Superior temporal gyrus (tissue), 1 donor: ENCODE measurements around the gene PTX4.
A peak's percentile ranks its signal among the peaks of the same experiment; 100 is the strongest.

Experiments
- DNase-seq: peaks from one replicate; pipeline ENCODE4 v3.0.0-alpha.2; 2016; ENCODE audit errors: extremely low spot score

Gene PTX4

DNA sequence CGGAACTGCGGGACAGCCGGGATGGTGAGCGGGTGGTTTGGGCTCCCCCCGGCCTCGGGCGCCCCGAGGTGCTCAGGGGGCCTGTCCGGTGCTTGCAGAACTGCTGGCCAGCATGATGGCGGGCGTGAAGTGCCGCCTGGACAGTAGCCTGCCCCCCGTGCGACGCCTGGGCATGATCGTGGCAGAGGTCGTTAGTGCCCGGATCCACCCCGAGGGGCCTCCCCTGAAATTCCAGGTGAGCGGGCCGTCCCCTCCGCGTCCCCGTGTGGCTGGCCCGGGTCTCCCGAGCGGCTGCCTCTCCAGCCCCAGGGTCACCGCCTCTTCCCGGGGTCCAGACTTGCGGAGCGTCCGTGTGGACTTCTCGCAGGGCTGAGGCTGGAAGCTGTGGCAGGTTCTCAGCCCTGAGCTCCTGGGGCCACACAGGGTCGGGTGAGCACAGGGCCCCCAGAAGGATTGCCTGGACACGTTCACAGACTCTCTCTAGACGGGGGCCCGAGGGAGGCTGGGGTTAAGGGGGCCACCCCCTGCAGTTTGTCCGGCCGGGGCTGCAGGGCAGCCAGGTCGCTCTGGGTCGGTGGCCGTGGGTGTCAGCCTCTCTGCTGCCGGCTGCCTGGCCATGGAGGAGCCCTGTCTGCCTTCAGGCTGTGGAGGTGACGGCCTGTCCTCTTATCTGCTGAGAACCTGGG lies 11.9 kb upstream of the PTX4 start:
- DNase-seq, result no peak

DNA sequence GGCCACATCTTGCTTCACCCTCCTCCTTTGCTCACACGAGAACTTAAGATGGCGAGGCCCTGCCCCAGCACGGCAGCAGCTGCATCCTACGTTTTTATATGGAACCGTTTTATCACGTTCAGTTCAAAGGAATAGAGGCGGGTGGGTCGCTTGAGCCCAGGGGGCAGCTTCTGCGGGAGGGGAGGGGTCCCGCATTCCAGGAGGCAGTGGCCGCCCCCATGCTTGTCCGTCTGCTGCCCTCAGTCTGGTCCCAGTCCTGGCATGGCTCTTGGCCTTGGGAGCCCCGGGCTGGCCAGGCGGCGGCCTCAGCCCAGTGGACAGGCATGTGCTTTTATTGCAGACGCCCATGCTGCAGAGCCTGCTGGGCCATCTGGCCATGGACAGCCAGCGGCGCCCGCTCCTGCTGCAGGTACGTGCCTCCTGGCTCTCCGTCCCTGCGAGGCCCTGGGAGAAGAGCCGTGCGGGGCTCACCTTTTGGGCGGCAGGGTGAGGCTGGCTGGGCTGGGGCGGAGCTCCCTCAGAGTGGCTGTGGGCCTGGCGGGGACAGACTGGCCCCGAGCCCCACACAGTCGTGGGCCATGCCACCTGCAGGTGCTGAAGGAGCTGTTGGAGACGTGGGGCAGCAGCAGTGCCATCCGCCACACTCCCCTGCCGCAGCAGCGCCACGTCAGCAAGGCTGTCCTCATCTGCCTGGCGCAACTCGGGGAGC lies 11.2 kb upstream of the PTX4 start:
- DNase-seq, result no peak

DNA sequence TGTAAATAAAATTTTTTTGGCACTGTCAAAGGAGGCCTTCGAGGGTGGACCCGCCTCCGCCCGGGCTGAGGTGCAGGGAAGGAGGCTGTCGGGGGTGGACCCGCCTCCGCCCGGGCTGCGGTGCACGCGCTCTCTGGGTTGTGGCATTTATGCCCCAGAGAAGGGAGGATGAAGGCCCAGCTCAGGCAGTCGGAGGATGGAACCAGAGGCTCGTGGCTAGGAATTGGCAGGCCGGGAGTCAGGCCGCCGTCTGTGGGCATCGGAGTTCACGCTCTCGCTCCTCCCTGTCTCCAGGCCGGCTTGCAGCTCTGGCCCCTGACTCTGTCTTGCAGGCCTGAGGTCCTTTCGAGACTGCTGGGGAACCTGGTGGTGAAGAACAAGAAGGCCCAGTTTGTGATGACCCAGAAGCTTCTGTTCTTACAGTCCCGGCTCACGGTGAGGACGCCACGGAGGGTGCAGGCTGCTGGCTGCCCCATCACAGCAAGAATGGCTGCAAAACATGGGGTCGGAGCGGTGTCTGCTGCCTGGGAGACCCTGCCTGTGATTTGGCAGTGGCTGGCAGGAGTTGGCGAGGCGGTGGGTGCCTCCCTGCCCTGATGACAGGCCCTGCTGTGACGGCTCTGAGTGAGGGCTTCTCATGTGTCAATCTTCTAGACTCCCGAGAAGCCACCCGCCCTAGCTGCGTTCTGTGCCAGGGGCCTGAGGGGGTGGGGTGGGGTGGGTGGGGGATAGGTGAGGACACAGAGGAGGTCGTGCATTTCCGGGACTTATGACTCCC lies 10.3 kb upstream of the PTX4 start:
- DNase-seq, result no peak

DNA sequence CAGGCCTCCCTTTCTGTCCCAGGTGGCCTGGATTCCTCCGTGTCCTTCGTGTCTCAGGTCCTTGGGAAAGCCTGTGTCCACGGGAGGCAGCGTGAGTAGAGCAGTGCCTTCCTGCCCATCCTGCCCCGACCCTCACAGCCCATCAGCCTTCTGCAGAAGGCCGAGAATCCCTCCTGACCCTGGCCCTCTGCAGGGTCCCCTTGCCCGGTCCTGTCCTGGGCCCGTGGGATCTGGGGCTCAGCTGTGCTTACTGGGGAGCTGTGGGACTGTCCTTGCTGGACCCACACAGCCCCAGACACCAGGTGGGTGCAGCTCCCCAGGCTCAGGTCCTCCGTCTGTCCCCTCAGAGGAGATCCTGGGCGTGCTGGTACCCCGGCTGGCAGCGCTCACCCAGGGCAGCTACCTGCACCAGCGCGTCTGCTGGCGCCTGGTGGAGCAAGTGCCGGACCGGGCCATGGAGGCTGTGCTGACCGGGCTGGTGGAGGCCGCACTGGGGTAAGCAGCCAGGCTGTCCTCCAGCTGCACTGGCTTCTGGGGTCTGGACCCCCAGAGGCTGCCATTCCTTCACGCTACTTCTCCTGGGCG lies 8.4 kb upstream of the PTX4 start:
- DNase-seq, result no peak

DNA sequence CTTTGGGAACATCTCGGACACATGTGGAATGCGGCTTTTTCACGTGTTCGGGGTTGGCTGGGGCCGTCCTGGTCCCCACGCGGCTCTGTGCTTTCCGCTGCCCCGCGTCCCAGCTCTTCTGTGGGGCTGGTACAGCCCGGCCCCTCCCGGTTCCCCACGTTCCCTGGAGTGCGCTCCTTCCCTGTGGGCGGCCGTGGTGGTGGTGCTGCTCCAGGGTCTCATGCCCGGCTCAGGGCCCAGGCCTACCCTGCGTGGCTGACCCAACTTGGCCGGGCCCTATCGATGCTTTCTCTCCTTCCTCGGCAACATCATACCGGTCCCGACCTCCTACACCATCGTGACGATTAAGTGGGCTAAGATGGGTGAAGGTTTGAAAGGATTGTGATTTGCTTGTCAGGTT lies 7.7 kb upstream of the PTX4 start:
- DNase-seq, result no peak

DNA sequence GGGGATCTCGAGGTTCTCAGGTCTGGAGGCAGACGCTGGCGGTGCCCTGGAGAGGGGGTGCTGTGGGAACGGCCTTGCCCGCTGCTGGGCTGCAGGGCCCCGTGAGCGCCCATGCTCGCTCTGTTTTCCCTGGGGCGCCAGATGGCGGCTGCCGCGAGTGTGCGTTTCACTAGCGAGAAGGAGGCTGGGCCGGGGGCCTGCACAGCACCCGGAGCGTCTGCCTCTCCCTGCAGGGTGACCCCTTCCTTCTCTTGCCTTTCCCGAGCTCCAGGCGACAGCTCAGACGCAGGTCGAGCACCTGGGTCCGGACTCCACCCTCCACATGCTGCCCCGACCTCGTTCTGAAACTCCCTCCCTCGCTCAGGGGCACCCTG lies 7.1 kb upstream of the PTX4 start:
- no peak for DNase-seq

DNA sequence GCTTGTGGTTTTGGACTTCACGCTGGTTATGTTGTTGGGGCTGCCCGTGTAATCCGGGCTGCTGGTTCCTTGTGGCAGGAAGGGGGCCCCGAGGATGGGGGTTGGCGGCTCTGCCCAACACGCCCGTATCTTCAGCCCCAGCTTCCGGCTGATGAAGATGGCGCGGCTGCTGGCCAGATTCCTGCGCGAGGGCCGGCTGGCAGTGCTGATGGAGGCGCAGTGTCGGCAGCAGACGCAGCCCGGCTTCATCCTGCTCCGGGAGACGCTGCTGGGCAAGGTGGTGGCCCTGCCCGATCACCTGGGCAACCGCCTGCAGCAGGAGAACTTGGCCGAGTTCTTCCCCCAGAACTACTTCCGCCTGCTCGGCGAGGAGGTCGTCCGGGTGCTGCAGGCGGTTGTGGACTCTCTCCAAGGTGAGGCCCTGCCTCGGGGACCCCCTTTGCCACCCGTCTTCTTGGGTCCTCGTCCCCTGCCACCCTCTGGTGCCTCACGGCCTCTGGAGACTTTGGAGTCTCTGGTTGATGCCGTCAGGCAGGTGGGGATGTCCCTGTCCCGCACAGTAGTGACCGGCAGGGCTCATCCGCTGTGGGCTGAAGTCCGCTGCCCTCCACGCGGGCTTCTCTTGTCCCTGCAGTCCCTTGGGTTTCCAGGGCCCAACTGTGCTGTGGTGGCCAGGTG lies 6.6 kb upstream of the PTX4 start:
- DNase-seq, result no peak

DNA sequence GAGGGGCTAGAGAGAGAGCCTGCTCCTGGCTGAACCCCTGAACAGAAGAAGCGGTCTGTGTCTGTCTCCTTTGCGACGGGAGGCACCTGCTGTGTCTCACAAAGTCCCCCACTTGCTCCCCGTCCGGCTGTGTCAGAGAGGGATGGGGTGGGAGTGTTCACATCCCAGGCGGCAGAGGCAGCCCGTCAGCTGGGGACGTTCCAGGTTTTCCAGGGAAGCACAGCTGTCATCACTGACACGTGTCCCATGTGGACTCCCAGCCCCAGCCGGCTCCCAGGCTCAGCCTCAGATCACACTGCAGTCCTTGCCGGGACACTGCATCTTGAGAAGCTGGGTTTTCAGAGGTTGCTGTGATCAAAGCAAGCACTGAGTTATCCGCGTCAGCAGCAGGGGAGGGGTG lies 6.0 kb upstream of the PTX4 start:
- no peak for DNase-seq

DNA sequence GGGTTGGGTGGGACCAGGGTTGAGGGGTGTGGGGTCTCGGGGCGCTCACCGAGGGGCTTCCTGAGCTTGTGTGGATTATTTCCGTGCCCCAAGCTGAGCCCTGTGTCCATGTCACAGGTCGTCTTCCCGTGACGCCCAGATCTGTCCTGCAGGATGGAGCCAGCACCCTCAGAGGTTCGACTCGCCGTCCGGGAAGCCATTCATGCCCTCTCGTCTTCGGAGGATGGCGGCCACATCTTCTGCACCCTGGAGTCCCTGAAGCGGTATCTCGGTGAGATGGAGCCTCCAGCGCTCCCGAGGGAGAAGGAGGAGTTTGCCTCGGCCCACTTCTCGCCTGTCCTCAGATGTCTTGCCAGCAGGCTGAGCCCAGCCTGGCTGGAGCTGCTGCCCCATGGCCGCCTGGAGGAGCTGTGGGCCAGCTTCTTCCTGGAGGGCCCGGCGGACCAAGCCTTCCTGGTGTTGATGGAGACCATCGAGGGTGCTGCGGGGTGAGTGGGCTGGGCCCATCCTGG lies 5.4 kb upstream of the PTX4 start:
- no peak for DNase-seq

DNA sequence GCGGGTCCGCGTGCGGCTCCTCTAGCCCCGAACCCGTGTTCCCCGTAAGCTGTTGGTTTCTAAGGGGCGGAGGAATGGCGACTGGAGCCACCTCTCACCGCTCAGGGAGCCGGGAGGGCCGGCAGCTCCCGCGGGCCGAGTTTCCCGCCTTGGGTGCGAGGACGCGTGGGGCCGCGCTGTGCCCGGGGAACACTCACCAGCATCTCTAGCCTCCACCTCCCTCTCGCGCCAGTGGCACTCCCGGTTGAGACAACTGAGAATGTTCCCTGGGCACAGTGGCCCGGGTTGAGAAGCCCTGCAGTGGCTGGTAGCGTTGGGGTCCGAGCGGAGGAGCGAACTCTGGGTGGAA lies 5.0 kb upstream of the PTX4 start:
- no peak for DNase-seq

DNA sequence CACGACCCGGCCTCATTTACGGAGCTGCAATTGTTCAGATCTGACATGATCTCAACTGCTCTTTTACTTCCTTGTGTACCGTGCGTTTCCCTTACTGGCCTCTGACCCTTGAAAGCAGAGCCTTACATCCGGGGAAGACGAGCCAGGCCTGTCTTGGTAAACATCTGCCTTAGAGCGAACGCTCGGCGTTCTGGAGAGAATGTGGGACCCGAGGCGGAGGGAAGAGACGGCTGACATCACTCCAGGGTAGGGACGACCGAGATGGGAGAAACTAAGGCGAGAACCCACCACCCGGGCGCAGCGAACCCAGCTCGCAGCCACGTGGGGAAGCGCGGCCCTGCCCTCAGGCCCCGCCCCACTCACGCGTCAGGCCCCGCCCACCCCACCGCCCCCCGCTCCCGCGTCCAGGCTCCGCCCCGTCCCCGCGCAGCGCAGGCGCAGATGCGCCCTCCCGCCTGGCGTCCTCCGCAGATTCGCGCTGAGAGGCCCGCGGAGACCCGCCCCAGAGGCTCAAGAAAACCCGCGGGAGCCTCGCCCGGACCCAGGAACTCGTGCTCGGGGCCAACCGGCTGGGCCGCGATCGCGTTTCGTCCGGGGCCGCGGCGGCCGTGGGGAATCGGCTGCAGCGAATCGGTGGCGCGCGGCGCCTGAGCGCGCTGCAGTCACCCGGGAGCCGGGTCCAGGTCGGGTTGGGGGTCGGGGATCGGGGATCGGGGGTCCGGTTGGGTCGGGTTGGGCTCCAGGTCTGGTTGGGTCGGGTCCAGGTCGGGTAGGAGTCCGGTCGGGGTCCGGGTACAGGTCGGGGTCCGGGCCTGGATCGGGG lies 4.4 kb upstream of the PTX4 start, which contains the start of gene TELO2:
Gene TELO2, plus strand, starts transcription at position 438 of the 823 bp plus-strand sequence. CDS start 922 bp downstream, outside the sequence.
- peak; percentile 76 for DNase-seq

DNA sequence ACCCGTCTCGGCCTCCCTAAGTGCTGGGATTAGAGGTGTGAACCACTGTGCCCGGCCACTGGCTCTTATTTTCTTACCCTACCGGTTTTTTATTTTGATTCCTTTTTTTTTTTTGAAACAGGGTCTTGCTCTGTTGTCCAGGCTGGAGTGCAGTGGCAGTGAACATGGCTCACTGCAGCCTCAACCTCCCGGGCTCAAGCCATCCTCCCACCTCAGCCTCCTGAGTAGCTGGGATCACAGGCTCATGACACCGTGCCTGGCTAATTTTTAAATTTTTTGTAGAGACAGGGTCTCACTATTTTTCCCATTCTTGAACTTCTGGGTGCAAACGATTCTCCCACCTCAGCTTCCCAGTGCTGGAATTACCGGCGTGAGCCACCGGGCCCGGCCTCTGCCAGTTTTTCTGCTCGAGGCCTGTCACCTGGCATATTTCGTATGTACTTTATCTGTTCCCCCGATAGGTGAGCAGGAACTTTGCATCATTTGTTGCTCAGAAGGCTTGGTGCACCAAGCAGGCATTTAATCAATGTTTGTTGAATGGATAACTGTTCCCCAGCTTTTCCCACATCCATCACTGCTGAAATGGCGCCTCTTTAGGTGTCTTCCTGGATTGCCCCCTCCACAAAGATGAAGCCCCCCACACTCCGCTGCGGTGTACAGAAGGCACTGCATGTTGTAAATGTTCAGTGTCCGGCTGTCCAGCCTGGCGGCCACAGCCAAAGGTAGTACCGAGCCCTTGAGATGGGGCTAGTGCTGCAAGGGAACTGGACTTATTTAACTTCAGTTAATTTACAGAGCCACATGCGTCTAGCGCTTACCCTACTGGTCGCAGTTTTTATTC lies 3.6 kb upstream of the PTX4 start:
- no peak for DNase-seq

DNA sequence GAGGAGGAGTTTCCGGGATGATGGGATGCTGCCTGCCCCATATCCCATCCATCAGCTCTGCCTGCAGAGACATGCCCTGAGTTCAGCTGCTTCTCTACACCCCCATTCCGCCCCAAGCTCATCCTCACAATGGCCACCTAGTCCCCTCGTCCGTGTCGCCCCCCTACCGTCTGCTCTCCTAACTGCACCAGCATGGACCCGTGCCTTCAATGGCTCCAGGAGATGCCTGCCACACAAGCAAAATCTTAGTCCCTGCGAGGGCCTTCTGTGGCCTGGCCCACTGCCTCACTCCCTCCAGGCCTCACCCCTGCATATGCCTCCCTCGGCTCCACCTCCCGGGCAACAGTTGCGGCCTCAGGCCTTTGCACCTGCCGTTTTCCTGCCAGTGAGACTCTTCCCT lies 2.6 kb upstream of the PTX4 start:
- DNase-seq, result no peak

DNA sequence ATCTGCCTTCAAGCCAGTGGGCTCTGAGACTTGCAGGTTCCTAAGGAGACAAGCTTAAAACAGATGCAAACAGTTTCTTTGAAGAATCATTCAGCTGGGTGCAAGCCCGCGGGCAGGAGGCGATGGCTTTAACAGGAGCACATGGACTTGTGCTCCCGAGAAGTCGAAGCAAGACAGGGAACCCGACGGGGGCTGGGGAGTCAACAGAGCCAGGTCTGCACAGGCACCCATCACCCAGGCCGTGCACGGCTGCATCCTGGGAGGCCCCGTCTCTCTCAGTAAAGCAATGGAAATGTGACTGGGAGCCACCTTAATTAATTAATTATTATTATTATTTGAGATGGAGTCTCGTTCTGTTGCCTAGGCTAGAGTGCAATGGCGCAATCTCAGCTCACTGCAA lies 333 bp upstream of the PTX4 start:
- no peak for DNase-seq

DNA sequence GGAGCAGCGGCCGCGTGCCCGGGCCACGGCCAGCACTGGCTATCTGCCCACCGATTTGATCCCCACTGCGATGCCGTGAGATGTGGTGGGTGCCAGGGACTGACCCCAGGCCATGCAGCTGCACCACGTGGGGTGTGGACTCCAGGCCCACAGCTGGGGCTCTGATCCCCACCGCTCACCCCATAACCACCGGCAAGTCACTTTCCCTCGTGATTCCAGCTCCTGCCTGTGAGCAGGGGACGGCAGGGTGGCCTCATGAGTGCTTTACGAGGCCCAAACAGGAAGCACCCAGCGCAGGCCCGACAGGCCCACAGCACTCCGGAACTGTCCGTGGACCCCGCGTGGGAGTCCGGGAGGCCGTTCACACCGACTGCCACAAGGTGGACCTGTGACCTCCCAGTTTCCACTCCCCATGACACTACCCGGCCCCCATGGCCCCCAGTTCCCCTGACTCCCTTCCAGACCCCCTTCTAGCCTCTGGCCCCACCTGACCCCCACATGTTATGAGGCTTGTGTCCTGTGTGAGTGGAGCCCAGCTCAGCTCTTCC lies 616 bp downstream of the PTX4 start:
- no peak for DNase-seq

DNA sequence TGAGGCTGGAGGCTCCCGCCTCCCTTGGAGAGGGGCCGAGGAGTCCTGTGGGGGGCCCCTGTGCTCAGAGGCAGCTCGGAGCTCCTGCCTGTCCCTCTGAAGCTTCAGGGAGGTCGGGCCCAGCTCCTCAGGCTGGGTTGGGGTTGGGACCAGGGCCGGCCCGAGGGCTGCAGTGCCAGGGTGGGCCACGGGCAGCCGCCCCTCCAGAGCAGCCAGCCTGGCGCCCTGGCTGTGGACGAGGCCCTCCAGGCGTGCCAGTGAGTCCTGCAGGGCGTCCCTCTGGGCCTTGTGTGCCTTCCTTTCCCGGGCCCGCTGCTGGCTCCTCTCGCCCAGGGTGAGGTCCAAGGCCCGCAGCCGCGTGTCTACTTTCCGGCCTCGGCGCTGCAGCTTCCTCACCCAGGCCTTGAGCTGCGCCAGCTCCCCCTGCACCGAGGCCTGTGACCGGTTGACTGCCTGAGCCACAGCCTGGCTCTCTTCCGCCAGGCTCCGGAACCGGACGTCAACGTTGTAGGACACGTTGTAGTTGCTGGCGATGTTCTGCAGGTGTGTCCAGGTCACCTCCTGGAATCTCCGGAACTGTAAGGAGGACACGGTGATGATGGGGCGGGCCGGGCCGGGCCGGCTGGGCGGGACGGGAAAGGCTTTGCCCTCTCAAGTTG lies 1.2 kb downstream of the PTX4 start:
- no peak for DNase-seq

DNA sequence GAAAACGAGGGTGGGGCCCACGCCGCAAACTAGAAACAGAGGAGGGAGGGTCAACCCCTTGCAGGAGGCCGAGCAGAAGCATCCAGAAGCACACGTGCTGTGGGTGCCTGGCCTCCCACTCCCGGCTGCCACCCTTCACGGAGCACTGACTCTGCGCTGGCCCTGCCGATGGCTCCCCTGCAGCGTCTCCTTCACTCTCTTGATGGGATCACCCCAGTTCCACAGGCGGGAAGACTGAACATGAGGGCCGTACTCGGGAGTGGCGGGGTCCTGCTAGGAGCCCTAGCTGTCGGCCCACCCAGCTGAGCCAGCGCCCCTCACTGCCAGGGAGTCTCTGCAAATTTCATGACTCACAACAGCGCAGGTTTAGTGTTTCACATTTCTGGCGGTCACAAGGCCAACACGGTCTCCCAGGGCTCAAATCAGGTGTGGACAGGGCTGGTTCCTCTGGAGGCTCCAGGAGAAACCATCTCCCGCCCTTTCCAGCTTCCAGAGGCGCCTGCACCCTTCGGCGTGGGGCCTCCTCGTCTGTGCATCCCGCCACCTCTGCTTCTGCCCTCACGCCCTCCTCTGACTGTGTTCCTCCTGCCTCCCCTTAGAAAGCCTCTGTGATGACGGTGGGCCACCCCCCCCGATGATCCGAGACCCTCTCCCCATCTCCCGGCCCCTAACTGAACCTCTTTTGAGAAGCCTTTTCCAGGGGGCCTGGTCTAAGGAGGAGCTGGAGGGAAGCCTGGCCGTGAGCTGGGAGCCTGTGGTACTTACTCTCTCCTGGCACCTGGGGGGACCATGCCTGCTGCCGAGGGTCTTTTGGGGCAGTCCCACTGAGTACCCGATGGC lies 2.0 kb downstream of the PTX4 start:
- no peak for DNase-seq

DNA sequence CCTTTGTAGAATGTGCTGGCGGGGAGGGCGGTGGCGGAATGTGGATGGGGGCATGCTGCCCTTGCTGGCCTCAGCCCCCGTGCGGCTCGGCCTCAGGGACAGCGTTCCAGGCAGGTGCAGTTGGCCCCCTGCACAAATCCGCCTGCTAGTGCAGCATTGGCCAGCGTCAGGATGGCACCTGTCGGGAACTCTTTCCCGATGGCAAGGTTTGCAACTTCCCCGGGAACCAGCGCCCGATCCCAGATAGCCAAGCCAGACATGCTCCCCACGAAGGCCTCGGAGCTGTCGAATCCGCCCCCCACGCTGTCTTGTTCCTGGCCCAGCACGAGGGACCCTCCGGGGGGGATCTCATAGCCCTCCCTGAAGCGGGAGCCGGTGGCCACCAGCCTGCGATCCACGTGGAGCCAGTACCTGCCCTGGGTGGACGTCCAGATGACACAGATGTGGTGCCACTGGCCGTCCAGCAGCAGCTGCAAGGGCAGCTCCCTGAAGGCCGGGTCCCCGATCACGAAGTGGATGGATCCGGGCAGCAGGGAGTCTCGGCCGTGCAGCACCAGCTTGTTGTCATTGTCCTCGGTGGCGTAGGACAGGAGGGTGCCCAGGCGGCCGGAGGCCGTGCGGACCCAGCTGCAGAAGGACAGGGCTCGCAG lies 2.8 kb downstream of the PTX4 start:
- DNase-seq, result no peak
